Transverse colon (tissue), 4 donors: ENCODE data around the gene FAM120B.

Source experiments
- CTCF ChIP-seq, 5 experiments: fragments of 200-600 bp in 3 of 5; fragments of 450-650 bp in 2 of 5; sonication (generic) in 3 of 5; IDR thresholded peaks; 1 replicate in 2 of 5; 2 replicates in 3 of 5; pipeline ENCODE4 v1.5.1; 2016 to 2017; ENCODE audit warnings: antibody characterized with exemption in 5 of 5, inconsistent platforms in 3 of 5, mild to moderate bottlenecking in 2 of 5, moderate library complexity in 1 of 5
- POLR2AphosphoS5 ChIP-seq, 3 donors: sonication (generic); formaldehyde crosslinking; IDR thresholded peaks; one replicate each; pipeline ENCODE4 v1.6.1; 2016; ENCODE audit warnings: antibody characterized with exemption in 3 of 3

GRCh38 chr6:170438402-170438753 lies 131.8 kb downstream of the FAM120B start:
- no peak for TF ChIP-seq CTCF (IDR thresholded peaks at IDR 0.05)
- TF ChIP-seq POLR2AphosphoS5 (IDR thresholded peaks at IDR 0.05): peak; percentile 87 to 91 (median 90)
